H1 (cell line): ENCODE data around the gene DMAC2. TPM values are rescaled to one million over a fixed set of nuclear protein-coding genes. Genes with fewer than 3 reads are reported as not detected.

Experiments used
- CTCF ChIA-PET: fragments of 300-600 bp; sonication (Branson Sonifier 250); formaldehyde crosslinking; loops from one replicate; lab custom pipeline; 2021; ENCODE audit not compliant: partially characterized antibody; lab: Charles Lee
- POLR2A ChIA-PET: fragments of 300-600 bp; sonication (Branson Sonifier 250); formaldehyde crosslinking; loops from one replicate; lab custom pipeline; 2021; ENCODE audit warnings: inconsistent platforms; ENCODE audit not compliant: partially characterized antibody; lab: Charles Lee
- DNase-seq, 2 experiments: peaks; one replicate each; pipeline versions ENCODE4 v3.0.0 to v3.0.0-alpha.2; 2010 to 2022; ENCODE audit warnings: low spot score in 2 of 2, low read depth in 1 of 2, mixed read lengths in 1 of 2
- FAIRE-seq: peaks from 2 replicates; lab custom pipeline; 2011; peaks lifted over from hg19 to GRCh38; lab: Jason Lieb, UNC
- H2AFZ ChIP-seq: 2 replicates; pipeline ENCODE4 v1.8.1; 2012; ENCODE audit warnings: low read length, inconsistent platforms
- H2AK5ac ChIP-seq: 2 replicates; pipeline ENCODE4 v1.6.1; 2013; ENCODE audit warnings: low read depth, low read length
- H2BK120ac ChIP-seq: replicated peaks from 2 replicates; pipeline ENCODE3; 2013; ENCODE audit warnings: low read depth, low read length, inconsistent platforms
- H2BK12ac ChIP-seq: 2 replicates; pipeline ENCODE4 v1.6.1; 2013; ENCODE audit warnings: low read depth, low read length
- H2BK15ac ChIP-seq: 2 replicates; pipeline ENCODE4 v1.6.1; 2013; ENCODE audit warnings: low read length
- H2BK20ac ChIP-seq: 2 replicates; pipeline ENCODE4 v1.6.1; 2013; ENCODE audit warnings: low read length
- H2BK5ac ChIP-seq: 2 replicates; pipeline ENCODE4 v1.6.1; 2013; ENCODE audit warnings: low read depth, low read length
- H3K14ac ChIP-seq: 2 replicates; pipeline ENCODE4 v1.6.1; 2013; ENCODE audit warnings: inconsistent platforms; ENCODE audit not compliant: insufficient read length
- H3K18ac ChIP-seq: 2 replicates; pipeline ENCODE4 v1.6.1; 2013; ENCODE audit warnings: low read length; ENCODE audit errors: extremely low read depth
- H3K23ac ChIP-seq: 2 replicates; pipeline ENCODE4 v1.6.1; 2013; ENCODE audit warnings: inconsistent platforms; ENCODE audit not compliant: insufficient read length
- H3K23me2 ChIP-seq: 2 replicates; pipeline ENCODE4 v1.6.1; 2013; ENCODE audit warnings: low read depth, low read length
- H3K27ac ChIP-seq: 2 replicates; pipeline ENCODE4 v1.6.1; 2011; ENCODE audit warnings: low read depth, low read length, inconsistent platforms
- H3K27me3 ChIP-seq, 4 experiments: replicated peaks in 1 of 4; 1 replicate in 1 of 4; 2 replicates in 3 of 4; pipeline versions ENCODE4 v1.6.1 to v1.8.1; 2011 to 2013; ENCODE audit warnings: low read length in 3 of 4, mild to moderate bottlenecking in 3 of 4, inconsistent platforms in 2 of 4, mixed read lengths in 2 of 4, moderate library complexity in 1 of 4; ENCODE audit not compliant: control insufficient read depth in 3 of 4, insufficient read depth in 3 of 4; ENCODE audit errors: extremely low read depth in 1 of 4
- H3K36me3 ChIP-seq, 4 experiments: 2 replicates each; pipeline versions ENCODE4 v1.6.1 to v1.8.1; 2011 to 2013; ENCODE audit warnings: mild to moderate bottlenecking in 4 of 4, low read length in 3 of 4, moderate library complexity in 2 of 4, control low read depth in 1 of 4, inconsistent platforms in 1 of 4; ENCODE audit not compliant: insufficient read depth in 4 of 4, control insufficient read depth in 2 of 4
- H3K4ac ChIP-seq: replicated peaks from 2 replicates; pipeline ENCODE3; 2013; ENCODE audit warnings: low read length, low read depth, mixed read lengths, inconsistent platforms; ENCODE audit not compliant: insufficient read length
- H3K4me1 ChIP-seq, 4 experiments: replicated peaks in 1 of 4; 1 replicate in 1 of 4; 2 replicates in 3 of 4; pipeline versions ENCODE4 v1.6.1 to v1.8.1; 2011 to 2013; ENCODE audit warnings: low read length in 3 of 4, inconsistent platforms in 2 of 4, mixed read lengths in 1 of 4; ENCODE audit not compliant: insufficient read depth in 4 of 4, control insufficient read depth in 3 of 4
- H3K4me2 ChIP-seq, 2 experiments: 2 replicates each; pipeline versions ENCODE4 v1.6.1 to v1.8.1; 2011 to 2013; ENCODE audit warnings: low read depth in 2 of 2, low read length in 2 of 2, control low read depth in 1 of 2, inconsistent platforms in 1 of 2, mild to moderate bottlenecking in 1 of 2; ENCODE audit not compliant: insufficient read depth in 1 of 2
- H3K4me3 ChIP-seq, 4 experiments: fragments of 200-600, 300-600 bp in 1 of 4; sonication (generic), shearing (Covaris generic), sonication (Bioruptor Twin) in 1 of 4; 2 replicates each; pipeline versions ENCODE4 v1.5.1 to v1.8.1; 2011 to 2016; ENCODE audit warnings: low read length in 4 of 4, low read depth in 3 of 4, control low read depth in 2 of 4, inconsistent platforms in 2 of 4, mild to moderate bottlenecking in 2 of 4, mixed read lengths in 1 of 4, moderate library complexity in 1 of 4; ENCODE audit not compliant: insufficient read depth in 2 of 4; ENCODE audit errors: extremely low read depth in 1 of 4
- H3K56ac ChIP-seq: replicated peaks from 2 replicates; pipeline ENCODE3; 2013; ENCODE audit warnings: low read depth, mild to moderate bottlenecking, mixed read lengths, low read length, inconsistent platforms; ENCODE audit not compliant: insufficient read length
- H3K79me1 ChIP-seq: 2 replicates; pipeline ENCODE4 v1.6.1; 2013; ENCODE audit warnings: low read depth, low read length, control low read depth
- H3K79me2 ChIP-seq, 2 experiments: 2 replicates each; pipeline versions ENCODE4 v1.6.1 to v1.8.1; 2012 to 2013; ENCODE audit warnings: low read length in 2 of 2, mild to moderate bottlenecking in 2 of 2, inconsistent platforms in 1 of 2; ENCODE audit not compliant: insufficient read depth in 2 of 2, control insufficient read depth in 1 of 2
- H3K9ac ChIP-seq, 4 experiments: replicated peaks in 1 of 4; 1 replicate in 1 of 4; 2 replicates in 3 of 4; pipeline versions ENCODE4 v1.6.1 to v1.8.1; 2011 to 2013; ENCODE audit warnings: low read depth in 3 of 4, low read length in 3 of 4, control low read depth in 2 of 4, mild to moderate bottlenecking in 2 of 4, moderate library complexity in 2 of 4, inconsistent platforms in 1 of 4; ENCODE audit errors: extremely low read depth in 1 of 4
- H3K9me3 ChIP-seq, 2 experiments: 2 replicates each; pipeline versions ENCODE4 v1.6.1 to v1.8.1; 2012 to 2013; ENCODE audit warnings: mild to moderate bottlenecking in 2 of 2, moderate library complexity in 2 of 2, control low read depth in 1 of 2, inconsistent platforms in 1 of 2, low read depth in 1 of 2, low read length in 1 of 2, mixed read lengths in 1 of 2; ENCODE audit not compliant: insufficient read depth in 2 of 2
- H4K20me1 ChIP-seq, 2 experiments: replicated peaks in 1 of 2; 2 replicates each; pipeline versions ENCODE3 to v1.8.1; 2011 to 2013; ENCODE audit warnings: inconsistent platforms in 2 of 2, low read length in 2 of 2, mild to moderate bottlenecking in 1 of 2; ENCODE audit not compliant: insufficient read depth in 2 of 2, control insufficient read depth in 1 of 2
- H4K5ac ChIP-seq: 2 replicates; pipeline ENCODE4 v1.6.1; 2013; ENCODE audit warnings: low read length, low read depth, mixed read lengths, inconsistent platforms; ENCODE audit not compliant: insufficient read length
- H4K8ac ChIP-seq: 2 replicates; pipeline ENCODE4 v1.8.0; 2013; ENCODE audit warnings: mild to moderate bottlenecking, moderate library complexity, low read length, inconsistent platforms; ENCODE audit not compliant: insufficient read depth; ENCODE audit errors: extremely low read depth
- H4K91ac ChIP-seq: replicated peaks from 2 replicates; pipeline ENCODE3; 2013; ENCODE audit warnings: low read length, mixed read lengths, inconsistent platforms; ENCODE audit not compliant: insufficient read length
- ASH2L ChIP-seq: fragments of 200-600, 300-600 bp; sonication (generic); IDR thresholded peaks from one replicate; pipeline ENCODE4 v1.7.1; 2017; ENCODE audit warnings: low read length
- CEBPB ChIP-seq: IDR thresholded peaks from 2 replicates; pipeline ENCODE4 v1.6.1; 2012; ENCODE audit warnings: low read depth, low read length
- CHD2 ChIP-seq: IDR thresholded peaks from 2 replicates; pipeline ENCODE4 v1.6.1; 2012; ENCODE audit warnings: low read length, improper control_type of control experiment
- EGR1 ChIP-seq: IDR thresholded peaks from 2 replicates; pipeline ENCODE4 v1.6.1; 2011; ENCODE audit warnings: low read depth, low read length, borderline replicate concordance
- HDAC2 ChIP-seq, 2 experiments: fragments of 300-600 bp in 1 of 2; sonication (generic) in 1 of 2; IDR thresholded peaks; 2 replicates each; pipeline ENCODE4 v1.6.1; 2011 to 2012; ENCODE audit warnings: low read depth in 2 of 2, low read length in 2 of 2, mild to moderate bottlenecking in 2 of 2, moderate library complexity in 2 of 2, borderline replicate concordance in 1 of 2, inconsistent platforms in 1 of 2
- JUND ChIP-seq: IDR thresholded peaks from 2 replicates; pipeline ENCODE4 v1.6.1; 2011; ENCODE audit warnings: mild to moderate bottlenecking, improper control_type of control experiment, low read length
- KDM1A ChIP-seq: fragments of 200-600, 300-600 bp; sonication (generic); IDR thresholded peaks from 2 replicates; pipeline ENCODE4 v1.7.1; 2016; ENCODE audit warnings: mild to moderate bottlenecking, low read length, borderline replicate concordance
- MAFK ChIP-seq: IDR thresholded peaks from 2 replicates; pipeline ENCODE4 v1.6.1; 2012; ENCODE audit warnings: low read depth, mild to moderate bottlenecking, improper control_type of control experiment, low read length
- POLR2A ChIP-seq, 2 experiments: IDR thresholded peaks; 1 replicate in 1 of 2; 2 replicates in 1 of 2; pipeline ENCODE4 v1.6.1; 2011; ENCODE audit warnings: low read depth in 2 of 2, low read length in 2 of 2, mild to moderate bottlenecking in 2 of 2; ENCODE audit errors: control extremely low read depth in 1 of 2
- RNF2 ChIP-seq: fragments of 200-900, 300-1000 bp; sonication (generic); IDR thresholded peaks from 2 replicates; pipeline ENCODE4 v1.7.1; 2016; ENCODE audit warnings: borderline replicate concordance, low read depth, mild to moderate bottlenecking, antibody characterized with exemption, low read length; ENCODE audit not compliant: poor library complexity, severe bottlenecking; ENCODE audit errors: missing control alignments
- RXRA ChIP-seq: IDR thresholded peaks from 2 replicates; pipeline ENCODE4 v1.6.1; 2011; ENCODE audit warnings: low read depth, mild to moderate bottlenecking, low read length, moderate library complexity; ENCODE audit not compliant: insufficient read depth
- SP1 ChIP-seq: IDR thresholded peaks from 2 replicates; pipeline ENCODE4 v1.6.1; 2011; ENCODE audit warnings: low read depth, low read length
- SP2 ChIP-seq: IDR thresholded peaks from 2 replicates; pipeline ENCODE4 v1.6.1; 2012; ENCODE audit warnings: mild to moderate bottlenecking, low read length, inconsistent platforms
- SUZ12 ChIP-seq: fragments of 200-600 bp; sonication (generic); IDR thresholded peaks from 2 replicates; pipeline ENCODE4 v1.6.1; 2012; ENCODE audit warnings: mild to moderate bottlenecking, inconsistent platforms, low read length, moderate library complexity, mixed read lengths
- TAF1 ChIP-seq: IDR thresholded peaks from 2 replicates; pipeline ENCODE4 v1.6.1; 2011; ENCODE audit warnings: mild to moderate bottlenecking, low read depth, low read length
- TCF12 ChIP-seq: IDR thresholded peaks from 2 replicates; pipeline ENCODE4 v1.6.1; 2011; ENCODE audit warnings: low read depth, mild to moderate bottlenecking, low read length
- WGBS, 2 experiments: shearing (Covaris generic) in 1 of 2; methylation state at CpG; one replicate each; pipeline versions ENCODE4 v1.1.6 to v1.1.7; 2013 to 2015; ENCODE audit warnings: low lambda C conversion rate in 2 of 2, mixed read lengths in 2 of 2, inconsistent platforms in 1 of 2, low coverage in 1 of 2, missing lambda C conversion rate in 1 of 2; ENCODE audit not compliant: insufficient replicate concordance in 2 of 2, insufficient coverage in 1 of 2, insufficient read length in 1 of 2; ENCODE audit errors: extremely low coverage in 1 of 2, missing lambda C conversion rate in 1 of 2; 5-methylcytosine and 5-hydroxymethylcytosine counted together
- polyA plus RNA-seq, 7 experiments: library from polyadenylated mRNA; depleted of rRNA in 3 of 7; stranded (reverse) in 5 of 7; unstranded in 2 of 7; fragments of >200 nt in 5 of 7; fragments of 200-250 nt in 2 of 7; gene quantifications; 1 replicate in 5 of 7; 2 replicates in 1 of 7; 4 replicates in 1 of 7; pipeline versions ENCODE4 v1.2.1 to v1.2.3, GENCODE V29; 2011 to 2013; ENCODE audit warnings: missing spikeins in 2 of 7, mixed read lengths in 2 of 7
- total RNA-seq: library from RNA; stranded (reverse); fragmentation: NEBNext Ultra II Directional; extraction: Animal tissue kit (Norgen Biotek cat#: 25700); gene quantifications from 2 replicates; pipeline ENCODE4 v1.2.1, GENCODE V29; 2021

DMAC2 gene
- total and polyA plus RNA-seq, 2 of the 8 experiments (the other 6 are each of a cell fraction or from before 2014, with no cell fraction given): 86.8 to 170 TPM

DNA sequence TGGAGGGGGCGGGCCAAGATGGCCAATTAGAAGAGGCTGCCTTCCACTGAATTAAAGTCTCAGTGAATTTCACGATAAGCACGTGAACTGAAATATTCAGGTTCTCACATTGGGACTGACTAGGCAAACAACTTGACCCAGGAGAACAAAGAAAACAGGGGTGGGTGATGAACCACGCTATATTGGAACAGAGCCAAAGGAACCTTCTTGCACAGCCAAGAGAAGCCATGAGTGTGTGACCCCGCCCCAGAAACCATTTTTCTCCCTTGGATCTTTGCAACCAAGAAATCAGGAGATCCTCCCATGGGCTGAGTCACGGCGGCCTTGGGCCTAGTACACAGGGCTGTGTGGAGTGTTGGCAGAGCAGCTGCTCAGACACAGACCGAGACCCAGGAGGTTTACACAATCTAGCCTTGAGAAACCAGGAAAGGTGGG lies 40.1 kb upstream of the DMAC2 start:
- Histone ChIP-seq H3K18ac (no peak overlapping the region), H2AK5ac (no peak overlapping the region), H3K14ac (no peak overlapping the region), H3K36me3 (no peaks in the 10 kb centered on the region), H2BK5ac (no peak overlapping the region), H2BK15ac (no peak overlapping the region), H3K23ac (no peak overlapping the region), H3K9ac (no peak overlapping the region), H3K4me3 (no peak overlapping the region), H4K5ac (no peak overlapping the region), H3K9me3 (peaks cover 50 to 79% of the 10 kb centered on the region in 2 experiments), H2BK20ac (no peak overlapping the region), H3K4me2 (no peak overlapping the region), H3K79me1 (no peaks in the 10 kb centered on the region), H2AFZ (no peak overlapping the region), H3K27me3 (no peaks in the 10 kb centered on the region), H4K8ac (no peak overlapping the region), H2BK120ac (no peak overlapping the region), H2BK12ac (no peak overlapping the region), H3K27ac (no peak overlapping the region), H4K91ac (no peak overlapping the region), H4K20me1 (no peaks in the 10 kb centered on the region), H3K56ac (no peak overlapping the region), H3K23me2 (no peaks in the 10 kb centered on the region), H3K4ac (no peak overlapping the region), H3K79me2 (no peaks in the 10 kb centered on the region), H3K4me1 (no peaks in the 10 kb centered on the region)
- CTCF ChIA-PET: no interaction called here
- 78% methylated on average over 8 of the region's 8 CpGs; no CpG with 5 or more reads in 1 of the 2 experiments for WGBS, 2 experiments
- no peak for DNase-seq
- no peak for FAIRE-seq
- POLR2A ChIA-PET: no interaction called here
- TF ChIP-seq TAF1: no peak
- no peak for TF ChIP-seq CEBPB
- TF ChIP-seq EGR1: no peak
- TF ChIP-seq SP2: no peak
- no peak for TF ChIP-seq CHD2
- TF ChIP-seq ASH2L: no peak
- no peak for TF ChIP-seq TCF12
- TF ChIP-seq RXRA: no peak
- no peak for TF ChIP-seq SUZ12
- no peak for TF ChIP-seq POLR2A (IDR thresholded peaks at IDR 0.05; ENCODE audit: control extremely low read depth in 1 of 2, low read depth in 2 of 2, low read length in 2 of 2)
- TF ChIP-seq KDM1A: no peak
- TF ChIP-seq JUND: no peak
- TF ChIP-seq HDAC2 (IDR thresholded peaks at IDR 0.05; ENCODE audit: borderline replicate concordance in 1 of 2, low read depth in 2 of 2, low read length in 2 of 2): no peak
- TF ChIP-seq SP1: no peak
- TF ChIP-seq MAFK: no peak
- no peak for TF ChIP-seq RNF2
